DMS114 treated with DMSO at 0.1 percent for 48 hours (cell line): ENCODE measurements around the gene NDUFB11.

Experiments used
- DNase-seq: peaks from one replicate; lab custom pipeline; 2025; ENCODE audit not compliant: unreplicated experiment; lab: John Stamatoyannopoulos, UW

The NDUFB11 gene

GRCh38 chrX:47174846-47175587 lies 30.5 kb upstream of the NDUFB11 start:
- DNase-seq, result no peak

GRCh38 chrX:47174376-47174775 lies 29.9 kb upstream of the NDUFB11 start:
- no peak for DNase-seq

DNA sequence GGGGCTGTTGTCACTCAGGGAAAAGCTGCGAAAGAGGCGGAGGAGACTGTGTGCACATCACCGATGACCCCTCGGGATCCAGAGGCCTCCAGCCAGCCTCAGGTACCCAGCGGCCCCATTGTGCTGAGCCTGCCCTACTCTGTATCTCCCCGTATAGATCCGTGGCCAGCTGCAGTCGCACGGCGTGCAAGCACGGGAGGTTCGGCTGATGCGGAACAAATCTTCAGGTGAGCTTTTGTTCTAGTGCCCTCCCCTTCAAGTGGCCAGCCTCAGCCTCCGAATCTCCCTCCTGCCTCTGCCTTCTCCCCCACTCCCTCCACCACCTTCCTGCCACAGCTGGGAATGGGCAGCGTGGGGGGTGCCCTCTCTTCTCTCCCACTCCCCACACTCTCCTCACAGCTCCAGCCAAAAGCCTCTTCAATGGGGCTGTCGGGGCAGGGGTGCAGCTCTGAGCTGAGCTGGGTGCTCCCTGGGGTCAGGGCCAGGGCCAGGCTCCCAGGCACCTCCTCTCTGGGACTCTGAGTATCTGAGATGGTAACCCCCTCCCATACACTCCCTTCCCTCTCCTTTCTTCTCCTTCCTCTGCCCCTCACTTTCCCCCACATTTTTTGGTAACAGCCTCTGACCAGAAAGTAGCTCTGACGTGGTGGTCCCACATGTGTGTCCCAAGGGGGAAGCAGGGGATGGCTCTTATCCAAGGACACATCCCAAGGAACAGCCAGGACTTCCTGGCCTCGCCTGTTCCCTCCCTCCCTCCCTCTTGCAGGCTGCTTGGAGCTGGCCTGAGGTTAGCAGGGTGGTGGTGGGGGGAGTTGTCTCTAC lies 28.7 kb upstream of the NDUFB11 start:
- DNase-seq, result no peak

DNA sequence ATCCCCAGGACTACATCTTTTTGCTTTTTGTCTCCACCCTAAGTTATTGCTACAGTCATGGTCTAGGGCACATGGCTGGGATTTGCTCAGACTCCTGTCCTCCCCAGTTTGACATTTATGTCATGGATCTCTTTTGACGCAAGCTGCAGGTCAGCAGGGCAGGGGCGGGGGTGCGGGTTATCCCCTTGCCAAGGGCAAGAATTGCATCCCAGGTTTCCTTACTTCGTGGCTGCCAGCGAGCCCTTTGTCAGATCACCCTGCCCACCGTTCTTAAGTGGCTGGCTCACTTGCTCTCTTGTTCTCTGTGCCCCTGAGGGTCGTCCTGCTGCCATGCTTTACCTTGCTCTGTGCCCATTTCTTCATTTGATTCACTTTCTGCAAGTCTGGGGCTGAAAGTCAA lies 28.0 kb upstream of the NDUFB11 start:
- no peak for DNase-seq

DNA sequence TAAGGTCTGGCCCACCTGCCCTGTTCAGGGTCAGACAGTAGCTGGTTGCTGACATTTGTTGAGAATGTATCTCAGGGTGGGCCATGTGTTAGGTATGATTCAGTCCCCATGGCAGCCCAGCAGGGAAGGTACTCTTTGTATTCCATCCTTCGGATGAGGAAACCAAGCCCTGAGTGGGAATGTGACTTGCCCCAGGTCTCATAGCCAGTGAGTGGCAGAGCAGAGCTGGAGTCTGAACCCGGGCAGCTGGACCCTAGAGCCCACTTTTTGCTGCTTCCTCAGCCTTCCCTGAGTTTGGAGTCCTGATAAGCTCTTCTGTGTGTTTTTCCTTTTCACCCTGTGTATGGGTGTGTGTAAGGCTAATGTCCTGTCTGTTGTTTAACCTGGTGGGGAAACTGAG lies 27.5 kb upstream of the NDUFB11 start:
- no peak for DNase-seq

- DNase-seq, result no peak
These were observed 26.6 kb upstream of the NDUFB11 start for GRCh38 chrX:47170861-47171692.

GRCh38 chrX:47169726-47170515 lies 25.4 kb upstream of the NDUFB11 start:
- no peak for DNase-seq

DNA sequence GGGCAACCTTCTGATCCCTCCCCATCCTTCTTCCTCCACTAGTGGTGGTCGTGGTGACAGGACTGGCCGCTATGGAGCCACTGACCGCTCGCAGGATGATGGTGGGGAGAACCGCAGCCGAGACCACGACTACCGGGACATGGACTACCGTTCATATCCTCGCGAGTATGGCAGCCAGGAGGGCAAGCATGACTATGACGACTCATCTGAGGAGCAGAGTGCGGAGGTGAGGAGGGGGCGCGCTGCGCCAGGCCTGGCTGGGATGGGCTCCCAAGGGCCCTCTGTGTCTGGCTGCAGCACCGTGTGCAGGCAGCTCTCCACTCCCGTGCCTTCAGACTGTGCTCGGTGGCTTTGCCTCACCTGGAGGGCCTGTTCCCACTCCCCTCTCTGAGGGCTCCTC lies 24.8 kb upstream of the NDUFB11 start:
- no peak for DNase-seq

GRCh38 chrX:47168495-47169073 lies 24.1 kb upstream of the NDUFB11 start:
- DNase-seq, result no peak

GRCh38 chrX:47166126-47166525 lies 21.6 kb upstream of the NDUFB11 start:
- DNase-seq, result no peak

DNA sequence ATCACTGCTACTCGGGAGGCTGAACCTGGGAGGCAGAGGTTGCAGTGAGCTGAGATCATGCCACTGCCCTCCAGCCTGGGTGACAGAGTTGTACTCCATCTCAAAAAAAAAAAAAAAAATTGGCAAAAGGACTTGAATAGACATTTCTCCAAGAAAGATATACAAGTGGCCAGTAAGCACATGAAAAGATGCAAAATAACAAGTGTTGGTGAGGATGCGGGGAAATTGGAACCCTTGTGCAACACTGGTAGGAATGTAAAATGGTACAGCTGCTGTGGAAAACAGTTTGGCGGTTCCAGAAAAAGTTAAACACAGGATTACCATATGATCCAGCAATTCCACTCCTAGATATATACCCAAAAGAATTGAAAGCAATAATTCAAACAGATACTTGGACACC lies 19.9 kb upstream of the NDUFB11 start:
- DNase-seq, result no peak

- no peak for DNase-seq
These were observed 18.6 kb upstream of the NDUFB11 start for GRCh38 chrX:47162927-47163583.

GRCh38 chrX:47160781-47161180 lies 16.3 kb upstream of the NDUFB11 start:
- no peak for DNase-seq

DNA sequence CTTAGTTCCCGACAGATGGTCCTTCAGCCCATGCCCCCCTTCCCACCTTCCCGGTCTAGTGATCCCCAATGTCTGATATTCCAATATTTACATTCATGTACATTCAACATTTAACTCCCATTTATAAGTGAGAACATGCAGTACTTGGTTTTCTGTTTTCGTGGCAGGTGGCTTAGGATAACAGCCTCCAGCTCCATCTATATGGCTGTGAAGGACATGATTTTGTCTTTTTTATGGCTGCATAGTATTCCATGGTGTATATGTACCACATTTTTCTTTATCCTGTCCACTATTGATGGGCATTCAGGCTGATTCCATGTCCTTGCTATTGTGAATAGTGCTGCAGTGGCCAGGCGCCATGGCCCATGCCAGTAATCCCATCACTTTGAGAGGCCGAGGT lies 14.3 kb upstream of the NDUFB11 start:
- DNase-seq, result no peak

DNA sequence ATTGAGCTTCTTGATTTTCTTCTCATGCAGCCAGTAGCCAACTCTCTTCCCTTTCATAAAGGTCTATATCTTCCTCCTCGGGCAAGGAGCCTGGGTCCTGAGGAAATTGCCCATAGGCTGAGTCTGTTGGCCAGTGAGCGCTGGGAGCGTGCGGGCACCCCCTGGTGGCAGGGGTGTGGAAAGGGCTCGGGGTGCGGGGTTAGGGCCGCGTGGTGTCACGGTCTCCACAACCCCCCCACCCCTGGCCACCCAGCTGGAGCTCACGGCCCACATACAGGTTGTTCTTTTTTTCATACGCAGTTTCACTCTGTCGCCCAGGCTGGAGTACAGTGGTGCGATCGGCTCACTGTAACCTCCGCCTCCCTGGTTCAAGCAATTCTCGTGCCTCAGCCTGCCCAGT lies 13.6 kb upstream of the NDUFB11 start:
- DNase-seq, result no peak

DNA sequence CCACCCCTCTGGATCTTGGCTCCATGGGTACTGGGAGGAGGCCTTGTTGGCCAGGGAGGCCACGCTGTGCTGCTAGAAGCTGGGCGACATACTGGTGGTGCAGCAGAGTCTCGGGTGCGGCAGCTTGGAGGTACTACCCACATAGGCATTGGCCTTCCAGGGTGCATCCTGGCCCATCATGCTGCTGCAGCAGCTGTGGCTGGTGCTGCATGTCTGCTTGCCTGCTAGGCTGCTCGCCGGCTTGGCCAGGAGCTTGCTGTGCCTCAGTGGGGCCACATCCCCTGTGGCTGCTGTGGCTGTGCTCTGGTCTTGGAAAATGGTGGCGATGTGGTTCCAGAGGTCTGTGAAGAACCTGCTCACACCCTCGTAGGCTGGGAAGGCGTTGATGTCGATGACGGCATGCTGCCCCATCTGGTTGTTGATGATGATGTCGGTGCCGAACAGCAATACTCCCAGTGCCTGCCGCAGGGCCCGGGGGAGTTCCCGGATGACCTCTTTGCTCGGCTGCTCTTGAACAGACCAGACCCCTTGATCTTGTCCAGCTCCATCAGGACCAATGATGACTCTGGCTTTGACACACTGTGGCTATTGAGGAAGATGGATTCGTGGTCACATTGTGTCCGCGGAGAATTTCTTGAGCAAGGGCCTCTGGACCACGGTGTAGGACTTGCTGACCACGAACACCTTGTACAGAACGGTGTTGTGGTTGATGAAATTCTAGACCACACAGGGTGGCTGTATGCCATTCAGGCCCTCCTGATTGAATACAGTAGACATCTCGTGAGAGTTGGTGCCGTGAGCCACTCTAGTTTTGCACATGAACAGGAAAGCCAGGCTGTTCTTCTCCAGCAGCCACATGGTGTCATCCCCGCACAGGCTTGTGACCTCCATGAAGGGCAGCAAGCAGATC lies 12.4 kb upstream of the NDUFB11 start:
- DNase-seq, result no peak

DNA sequence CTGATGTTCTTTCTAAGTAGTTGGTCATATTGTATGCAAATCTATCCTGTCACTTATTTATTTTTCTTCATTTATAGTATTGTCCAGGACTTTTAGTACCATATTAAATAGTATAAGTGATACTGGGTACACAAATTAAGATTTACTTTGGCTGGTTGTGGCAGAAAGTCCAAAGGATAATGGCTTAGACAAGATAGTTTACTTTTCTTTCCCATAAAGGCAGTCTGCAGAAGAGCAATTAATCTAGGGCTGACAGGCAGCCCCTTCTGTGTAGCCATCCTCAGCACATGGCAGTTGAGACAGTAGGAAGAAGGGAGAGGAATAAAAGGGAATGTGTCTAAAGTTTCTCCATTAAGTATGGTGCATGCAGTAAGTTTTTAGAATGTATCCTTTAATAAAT lies 6.9 kb upstream of the NDUFB11 start:
- no peak for DNase-seq

DNA sequence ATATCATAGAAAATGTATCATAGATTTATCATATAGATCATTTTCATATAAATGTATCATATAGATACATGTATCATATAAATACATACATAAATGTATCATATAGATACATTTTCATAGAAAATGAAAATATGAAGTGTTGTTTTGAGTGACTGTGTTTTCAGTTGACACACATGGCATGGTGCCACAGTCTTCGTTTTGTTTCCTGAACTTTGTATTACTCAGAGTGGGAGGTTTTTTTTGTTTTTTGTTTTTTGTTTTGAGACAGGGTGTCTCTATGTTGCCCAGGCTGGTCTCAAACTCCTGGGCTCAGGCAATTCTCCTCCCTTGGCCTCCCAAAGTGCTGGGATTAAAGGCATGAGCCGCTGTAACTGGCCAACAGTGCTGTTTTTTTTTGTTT lies 4.4 kb upstream of the NDUFB11 start:
- no peak for DNase-seq
